PFSK-1 (cell line): ENCODE results near the gene FAF2.

Source experiments
- FOXP2 ChIP-seq: optimal IDR thresholded peaks from 2 replicates; pipeline ENCODE3; 2011; ENCODE audit warnings: borderline replicate concordance, control low read depth, inconsistent platforms; ENCODE audit not compliant: insufficient read depth; ENCODE audit errors: extremely low read length, extremely low read depth
- POLR2AphosphoS5 ChIP-seq: IDR thresholded peaks from 2 replicates; pipeline ENCODE4 v1.6.1; 2012; ENCODE audit warnings: low read depth, mild to moderate bottlenecking, control low read depth, low read length, moderate library complexity
- REST ChIP-seq, 2 experiments: IDR thresholded peaks; 2 replicates each; pipeline versions ENCODE4 v1.6.1 to v1.8.0; 2011 to 2012; ENCODE audit warnings: low read depth in 2 of 2, low read length in 2 of 2, control low read depth in 1 of 2, inconsistent platforms in 1 of 2, mild to moderate bottlenecking in 1 of 2, moderate library complexity in 1 of 2; ENCODE audit not compliant: insufficient read depth in 1 of 2
- SIN3A ChIP-seq: IDR thresholded peaks from 2 replicates; pipeline ENCODE4 v1.6.1; 2012; ENCODE audit warnings: mild to moderate bottlenecking, low read length, moderate library complexity, borderline replicate concordance; ENCODE audit not compliant: insufficient read depth
- TAF1 ChIP-seq: IDR thresholded peaks from 2 replicates; pipeline ENCODE4 v1.6.1; 2012; ENCODE audit warnings: low read length, control low read depth, borderline replicate concordance; ENCODE audit not compliant: insufficient read depth

Gene FAF2

DNA sequence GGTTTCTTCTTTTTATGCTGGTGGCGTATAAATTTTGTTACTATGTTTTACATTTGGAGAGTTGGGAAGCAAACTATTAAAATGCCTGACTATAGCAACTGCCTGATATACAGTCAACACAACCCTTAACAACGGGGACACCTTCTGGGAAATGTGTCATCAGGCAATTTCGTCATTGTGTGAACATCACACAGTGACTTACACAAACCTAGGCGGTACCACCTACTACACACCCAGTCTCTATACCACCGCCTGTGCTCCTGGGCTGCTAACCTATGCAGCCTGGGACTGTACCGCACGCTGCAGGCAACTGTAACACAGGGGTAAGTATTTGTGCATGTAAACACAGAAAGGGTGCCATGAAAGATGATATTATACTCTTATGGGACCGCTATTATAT lies 99.6 kb downstream of the FAF2 start:
- TF ChIP-seq SIN3A: no peak

DNA sequence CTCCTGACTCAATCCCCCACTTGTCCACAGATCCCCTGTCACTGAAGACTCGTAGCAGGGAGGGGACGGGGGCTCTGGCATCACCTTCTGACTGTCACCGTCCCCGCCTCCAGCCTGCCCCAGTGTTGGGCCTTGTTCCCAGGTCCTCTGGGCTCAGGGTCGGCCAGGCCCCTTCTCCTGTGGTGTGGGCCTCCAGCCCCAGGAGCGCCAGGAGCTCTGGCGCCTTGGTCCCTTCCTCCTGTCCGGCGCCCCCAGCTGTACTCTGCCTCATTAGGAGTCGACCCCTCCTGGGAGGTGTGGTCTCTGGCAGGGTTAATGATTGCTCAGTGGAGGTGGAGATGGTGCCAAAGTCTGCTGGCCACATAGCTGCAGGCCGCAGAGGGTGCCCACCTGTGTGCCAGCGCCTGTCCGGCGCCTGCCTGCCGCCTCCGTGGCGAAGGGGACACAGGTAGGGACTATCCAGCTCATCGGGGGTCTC lies 100.8 kb downstream of the FAF2 start, which contains the start of gene CDHR2:
CDHR2 (plus strand) TSS at position 376 of the 478 bp plus-strand sequence. CDS start 16,011 bp downstream, outside the sequence.
- TF ChIP-seq FOXP2: no peak
- no peak for TF ChIP-seq SIN3A
- TF ChIP-seq REST (IDR thresholded peaks at IDR 0.05; ENCODE audit: insufficient read depth in 1 of 2, low read depth in 2 of 2, low read length in 2 of 2): no peak
- no peak for TF ChIP-seq TAF1
- no peak for TF ChIP-seq POLR2AphosphoS5

DNA sequence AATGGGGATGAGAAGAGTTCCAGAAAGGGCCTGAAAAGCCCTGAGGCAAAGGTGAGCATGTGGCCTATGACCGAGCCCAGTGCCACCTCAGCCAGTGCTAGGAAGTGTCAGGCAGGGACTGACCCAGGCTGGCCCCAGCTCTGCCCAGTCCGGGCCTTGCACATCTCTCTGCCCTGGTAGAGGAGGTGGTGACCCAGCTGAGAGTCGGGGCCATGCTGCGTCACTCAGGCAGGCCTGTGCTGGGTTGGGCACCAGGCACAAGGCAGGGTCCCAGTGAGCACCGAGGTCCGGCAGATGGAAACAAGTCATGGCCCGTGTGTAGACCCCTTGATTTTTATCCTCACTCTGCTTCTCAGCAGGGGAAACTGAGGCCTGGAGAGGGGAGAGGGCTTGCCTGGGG lies 101.7 kb downstream of the FAF2 start:
- no peak for TF ChIP-seq SIN3A

DNA sequence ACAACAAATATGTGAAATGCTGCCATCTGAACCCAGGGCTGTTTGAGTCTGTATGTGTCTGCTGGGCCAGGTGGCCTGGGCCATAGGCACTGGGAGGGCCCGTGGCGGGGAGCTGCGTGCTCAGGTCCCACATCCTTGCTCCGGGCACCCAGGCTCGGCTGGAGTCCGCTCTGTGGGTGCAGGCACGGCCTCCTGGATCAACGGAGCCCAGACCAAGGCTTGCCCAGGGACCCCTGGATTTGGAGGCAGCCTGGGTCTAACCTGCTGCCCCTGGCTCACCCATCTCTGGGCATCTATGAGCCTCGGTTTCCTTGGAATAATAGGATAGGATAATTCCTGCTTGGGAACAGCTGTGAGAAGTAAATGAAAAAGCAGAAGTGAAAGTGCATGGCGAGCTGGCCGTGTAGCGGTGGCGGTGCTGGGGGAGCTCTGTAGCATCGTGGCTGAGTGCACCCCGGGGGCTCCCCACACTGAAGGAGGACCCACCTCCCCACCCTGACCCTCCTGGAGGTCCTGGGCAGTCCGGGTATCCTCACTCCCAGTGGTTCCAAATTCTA lies 102.2 kb downstream of the FAF2 start:
- no peak for TF ChIP-seq SIN3A
- TF ChIP-seq REST (IDR thresholded peaks at IDR 0.05; ENCODE audit: insufficient read depth in 1 of 2, low read depth in 2 of 2, low read length in 2 of 2): no peak
- TF ChIP-seq TAF1: no peak
- TF ChIP-seq POLR2AphosphoS5: no peak
- TF ChIP-seq FOXP2: no peak

DNA sequence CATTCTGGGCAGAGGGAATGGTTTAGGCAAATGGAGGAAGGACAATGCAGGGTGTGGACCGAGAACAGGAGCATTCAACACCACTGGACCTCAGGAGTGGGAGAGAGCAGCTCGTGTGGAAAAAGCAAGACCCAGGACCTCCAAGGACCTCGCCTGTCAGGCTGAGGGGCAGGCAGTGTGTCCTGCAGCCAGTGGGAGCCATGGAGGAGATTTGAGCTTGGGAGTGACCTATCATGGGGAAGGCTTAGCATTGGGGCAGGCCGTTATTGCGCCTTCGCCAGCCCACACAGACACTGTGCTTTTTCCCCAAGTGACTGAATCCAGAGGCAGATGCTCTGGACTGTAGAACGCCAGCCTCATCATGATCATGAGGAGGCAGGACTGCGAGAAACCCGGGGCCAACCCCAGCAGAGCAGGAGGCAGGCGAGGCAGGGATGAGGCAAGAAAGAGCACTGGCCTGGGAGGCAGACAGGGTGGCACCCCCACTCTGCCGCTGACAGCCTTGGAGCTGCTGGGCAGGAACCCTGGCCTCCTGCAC lies 104.2 kb downstream of the FAF2 start:
- TF ChIP-seq POLR2AphosphoS5 (no peak), REST (IDR thresholded peaks at IDR 0.05; ENCODE audit: insufficient read depth in 1 of 2, low read depth in 2 of 2, low read length in 2 of 2) (no peak), SIN3A (no peak), TAF1 (no peak), FOXP2 (no peak)

DNA sequence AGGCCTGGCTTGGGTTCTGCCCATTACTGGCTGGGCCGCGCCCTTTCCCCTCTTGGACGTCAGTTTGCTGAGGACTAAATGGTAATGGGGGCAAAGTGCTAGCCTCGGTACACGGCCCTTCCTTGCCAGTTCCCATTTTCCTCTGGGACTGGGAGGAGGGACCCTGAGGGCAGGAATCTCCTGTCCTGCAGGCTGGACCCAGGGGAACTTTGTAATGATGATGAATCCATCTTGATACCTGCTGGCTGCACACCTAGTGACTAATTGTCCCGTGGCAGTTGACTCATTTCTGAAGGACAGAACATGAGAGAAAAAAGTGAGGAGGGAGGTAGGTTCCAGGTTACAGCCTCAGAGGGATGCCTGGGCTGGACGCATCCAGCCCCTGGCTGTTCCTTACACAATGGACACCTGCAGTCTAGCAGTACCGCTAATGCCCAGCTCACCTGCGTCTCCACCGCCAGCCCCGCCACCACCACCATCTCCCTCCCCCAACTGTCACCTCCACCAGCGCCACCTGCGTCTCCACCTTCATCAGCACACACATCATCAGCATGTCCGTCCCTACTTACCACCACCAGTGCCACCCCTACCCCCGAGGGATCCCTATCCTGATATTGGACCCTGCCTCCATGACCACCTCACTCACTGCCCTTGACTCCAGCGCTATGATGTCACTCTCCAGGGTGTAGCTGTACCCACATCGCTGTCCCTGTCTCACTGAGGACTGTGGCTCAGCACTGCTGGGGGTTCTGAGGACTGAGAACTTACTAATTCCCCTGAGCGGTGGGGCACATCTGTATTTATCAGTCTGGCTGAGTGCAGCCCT lies 105.3 kb downstream of the FAF2 start:
- no peak for TF ChIP-seq SIN3A
- no peak for TF ChIP-seq POLR2AphosphoS5
- TF ChIP-seq REST (IDR thresholded peaks at IDR 0.05; ENCODE audit: insufficient read depth in 1 of 2, low read depth in 2 of 2, low read length in 2 of 2): no peak
- TF ChIP-seq FOXP2: no peak
- TF ChIP-seq TAF1: no peak
